GM18861 (cell line): ENCODE measurements around the gene OXCT2.
"Not testable (repeated sequence)": the region's sequence is repeated elsewhere in the genome, so short reads cannot be mapped to it uniquely, and the experiment has no call there.

Source experiments
- ATAC-seq: cut with Tn5 transposase; IDR thresholded peaks from one replicate; pipeline ENCODE4 v1.9.1; 2021; ENCODE audit not compliant: unreplicated experiment

Gene OXCT2

GRCh38 chr1:39771022-39771532, at the start of gene OXCT2:
Gene OXCT2 (minus strand): TSS chr1:39771348. CDS start chr1:39771255, 93 bp downstream.
- not testable (repeated sequence) for ATAC-seq

- no peak for ATAC-seq
Observed at GRCh38 chr1:39819091-39819812, 48.1 kb upstream of the OXCT2 start.

- no peak for ATAC-seq
Observed at GRCh38 chr1:39818482-39818881, 47.3 kb upstream of the OXCT2 start.

- peak; percentile 80 for ATAC-seq
Observed at GRCh38 chr1:39817091-39817932, 46.2 kb upstream of the OXCT2 start.

- peak; percentile 32 for ATAC-seq
Observed at GRCh38 chr1:39816415-39817090, 45.4 kb upstream of the OXCT2 start.

GRCh38 chr1:39812913-39813312, 41.8 kb upstream of the OXCT2 start:
- no peak for ATAC-seq

GRCh38 chr1:39808784-39809517, 37.8 kb upstream of the OXCT2 start:
- no peak for ATAC-seq

- no peak for ATAC-seq
Observed at GRCh38 chr1:39805385-39805784, 34.2 kb upstream of the OXCT2 start.

- no peak for ATAC-seq
Observed at GRCh38 chr1:39802496-39803260, 31.5 kb upstream of the OXCT2 start.

- no peak for ATAC-seq
Observed at GRCh38 chr1:39800471-39800835, 29.3 kb upstream of the OXCT2 start.

GRCh38 chr1:39799770-39800470, 28.8 kb upstream of the OXCT2 start:
- peak; percentile 40 for ATAC-seq

- ATAC-seq = peak; percentile 89
Observed at GRCh38 chr1:39798859-39799769, 28.0 kb upstream of the OXCT2 start.

GRCh38 chr1:39795651-39796050, 24.5 kb upstream of the OXCT2 start:
- ATAC-seq = no peak

GRCh38 chr1:39791838-39792237, 20.7 kb upstream of the OXCT2 start:
- ATAC-seq = no peak

- ATAC-seq = no peak
Observed at GRCh38 chr1:39789571-39790110, 18.5 kb upstream of the OXCT2 start.

- ATAC-seq = no peak
Observed at GRCh38 chr1:39788758-39789570, 17.8 kb upstream of the OXCT2 start, which contains the start of gene BMP8B. Gene BMP8B (minus strand): TSS chr1:39788865. CDS start chr1:39788485, 380 bp downstream.

GRCh38 chr1:39788426-39788757, 17.2 kb upstream of the OXCT2 start:
- no peak for ATAC-seq
